ENCODE results near the gene ATP9A. TPM values are rescaled to one million over a fixed set of nuclear protein-coding genes. Genes with fewer than 3 reads are reported as not detected.

Gene ATP9A
- total and polyA plus RNA-seq, 4 donors: 2.4 to 16.7 (median 9.9) TPM

DNA sequence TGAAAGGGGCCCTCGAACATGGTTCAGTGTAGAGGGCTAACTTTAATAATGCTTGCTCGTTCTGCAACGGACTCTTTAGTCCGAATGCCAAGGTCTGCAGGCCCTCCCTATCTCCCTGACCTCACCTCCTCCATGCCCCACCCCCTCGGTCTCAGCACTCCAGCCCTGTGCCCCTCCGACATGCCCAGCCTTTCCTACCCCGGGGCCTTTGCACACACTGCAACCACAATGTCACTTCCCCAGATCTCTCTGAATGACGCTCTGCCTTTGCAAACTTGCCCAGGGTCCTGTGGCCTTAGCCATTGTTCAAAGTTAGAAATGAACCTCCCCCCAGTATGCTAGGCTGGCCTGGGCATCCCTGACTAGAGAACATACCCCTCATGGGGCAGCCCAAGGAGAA lies 175.6 kb downstream of the ATP9A start:
- TF ChIP-seq RXRA (IDR thresholded peaks at IDR 0.05) (no peak), EGR1 (IDR thresholded peaks at IDR 0.05; ENCODE audit: low read depth in 2 of 2) (no peak), RAD21 (IDR thresholded peaks at IDR 0.05) (no peak), GABPA (IDR thresholded peaks at IDR 0.05 in 1 of 2, conservative IDR thresholded peaks at IDR 0.05 in 1 of 2) (no peak), TAF1 (conservative IDR thresholded peaks at IDR 0.05) (no peak), HNF4A (conservative IDR thresholded peaks at IDR 0.05) (no peak), HNF4G (IDR thresholded peaks at IDR 0.05) (no peak), SP1 (IDR thresholded peaks at IDR 0.05) (no peak), YY1 (IDR thresholded peaks at IDR 0.05) (no peak), FOXA1 (IDR thresholded peaks at IDR 0.05) (no peak), JUND (IDR thresholded peaks at IDR 0.05) (no peak), NR2F2 (IDR thresholded peaks at IDR 0.05) (no peak), FOXA2 (IDR thresholded peaks at IDR 0.05) (no peak)
- TF ChIP-seq, protein P1, sequence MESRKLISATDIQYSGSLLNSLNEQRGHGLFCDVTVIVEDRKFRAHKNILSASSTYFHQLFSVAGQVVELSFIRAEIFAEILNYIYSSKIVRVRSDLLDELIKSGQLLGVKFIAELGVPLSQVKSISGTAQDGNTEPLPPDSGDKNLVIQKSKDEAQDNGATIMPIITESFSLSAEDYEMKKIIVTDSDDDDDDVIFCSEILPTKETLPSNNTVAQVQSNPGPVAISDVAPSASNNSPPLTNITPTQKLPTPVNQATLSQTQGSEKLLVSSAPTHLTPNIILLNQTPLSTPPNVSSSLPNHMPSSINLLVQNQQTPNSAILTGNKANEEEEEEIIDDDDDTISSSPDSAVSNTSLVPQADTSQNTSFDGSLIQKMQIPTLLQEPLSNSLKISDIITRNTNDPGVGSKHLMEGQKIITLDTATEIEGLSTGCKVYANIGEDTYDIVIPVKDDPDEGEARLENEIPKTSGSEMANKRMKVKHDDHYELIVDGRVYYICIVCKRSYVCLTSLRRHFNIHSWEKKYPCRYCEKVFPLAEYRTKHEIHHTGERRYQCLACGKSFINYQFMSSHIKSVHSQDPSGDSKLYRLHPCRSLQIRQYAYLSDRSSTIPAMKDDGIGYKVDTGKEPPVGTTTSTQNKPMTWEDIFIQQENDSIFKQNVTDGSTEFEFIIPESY (IDR thresholded peaks at IDR 0.05): no peak
- TF ChIP-seq, protein P2, sequence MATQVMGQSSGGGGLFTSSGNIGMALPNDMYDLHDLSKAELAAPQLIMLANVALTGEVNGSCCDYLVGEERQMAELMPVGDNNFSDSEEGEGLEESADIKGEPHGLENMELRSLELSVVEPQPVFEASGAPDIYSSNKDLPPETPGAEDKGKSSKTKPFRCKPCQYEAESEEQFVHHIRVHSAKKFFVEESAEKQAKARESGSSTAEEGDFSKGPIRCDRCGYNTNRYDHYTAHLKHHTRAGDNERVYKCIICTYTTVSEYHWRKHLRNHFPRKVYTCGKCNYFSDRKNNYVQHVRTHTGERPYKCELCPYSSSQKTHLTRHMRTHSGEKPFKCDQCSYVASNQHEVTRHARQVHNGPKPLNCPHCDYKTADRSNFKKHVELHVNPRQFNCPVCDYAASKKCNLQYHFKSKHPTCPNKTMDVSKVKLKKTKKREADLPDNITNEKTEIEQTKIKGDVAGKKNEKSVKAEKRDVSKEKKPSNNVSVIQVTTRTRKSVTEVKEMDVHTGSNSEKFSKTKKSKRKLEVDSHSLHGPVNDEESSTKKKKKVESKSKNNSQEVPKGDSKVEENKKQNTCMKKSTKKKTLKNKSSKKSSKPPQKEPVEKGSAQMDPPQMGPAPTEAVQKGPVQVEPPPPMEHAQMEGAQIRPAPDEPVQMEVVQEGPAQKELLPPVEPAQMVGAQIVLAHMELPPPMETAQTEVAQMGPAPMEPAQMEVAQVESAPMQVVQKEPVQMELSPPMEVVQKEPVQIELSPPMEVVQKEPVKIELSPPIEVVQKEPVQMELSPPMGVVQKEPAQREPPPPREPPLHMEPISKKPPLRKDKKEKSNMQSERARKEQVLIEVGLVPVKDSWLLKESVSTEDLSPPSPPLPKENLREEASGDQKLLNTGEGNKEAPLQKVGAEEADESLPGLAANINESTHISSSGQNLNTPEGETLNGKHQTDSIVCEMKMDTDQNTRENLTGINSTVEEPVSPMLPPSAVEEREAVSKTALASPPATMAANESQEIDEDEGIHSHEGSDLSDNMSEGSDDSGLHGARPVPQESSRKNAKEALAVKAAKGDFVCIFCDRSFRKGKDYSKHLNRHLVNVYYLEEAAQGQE (IDR thresholded peaks at IDR 0.05): no peak
- TF ChIP-seq, protein P3, sequence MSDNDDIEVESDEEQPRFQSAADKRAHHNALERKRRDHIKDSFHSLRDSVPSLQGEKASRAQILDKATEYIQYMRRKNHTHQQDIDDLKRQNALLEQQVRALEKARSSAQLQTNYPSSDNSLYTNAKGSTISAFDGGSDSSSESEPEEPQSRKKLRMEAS (IDR thresholded peaks at IDR 0.05): no peak
- TF ChIP-seq, protein P4, sequence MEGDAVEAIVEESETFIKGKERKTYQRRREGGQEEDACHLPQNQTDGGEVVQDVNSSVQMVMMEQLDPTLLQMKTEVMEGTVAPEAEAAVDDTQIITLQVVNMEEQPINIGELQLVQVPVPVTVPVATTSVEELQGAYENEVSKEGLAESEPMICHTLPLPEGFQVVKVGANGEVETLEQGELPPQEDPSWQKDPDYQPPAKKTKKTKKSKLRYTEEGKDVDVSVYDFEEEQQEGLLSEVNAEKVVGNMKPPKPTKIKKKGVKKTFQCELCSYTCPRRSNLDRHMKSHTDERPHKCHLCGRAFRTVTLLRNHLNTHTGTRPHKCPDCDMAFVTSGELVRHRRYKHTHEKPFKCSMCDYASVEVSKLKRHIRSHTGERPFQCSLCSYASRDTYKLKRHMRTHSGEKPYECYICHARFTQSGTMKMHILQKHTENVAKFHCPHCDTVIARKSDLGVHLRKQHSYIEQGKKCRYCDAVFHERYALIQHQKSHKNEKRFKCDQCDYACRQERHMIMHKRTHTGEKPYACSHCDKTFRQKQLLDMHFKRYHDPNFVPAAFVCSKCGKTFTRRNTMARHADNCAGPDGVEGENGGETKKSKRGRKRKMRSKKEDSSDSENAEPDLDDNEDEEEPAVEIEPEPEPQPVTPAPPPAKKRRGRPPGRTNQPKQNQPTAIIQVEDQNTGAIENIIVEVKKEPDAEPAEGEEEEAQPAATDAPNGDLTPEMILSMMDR (IDR thresholded peaks at IDR 0.05; ENCODE audit: low read depth, low read length, missing input control): no peak
- TF ChIP-seq, protein P5, sequence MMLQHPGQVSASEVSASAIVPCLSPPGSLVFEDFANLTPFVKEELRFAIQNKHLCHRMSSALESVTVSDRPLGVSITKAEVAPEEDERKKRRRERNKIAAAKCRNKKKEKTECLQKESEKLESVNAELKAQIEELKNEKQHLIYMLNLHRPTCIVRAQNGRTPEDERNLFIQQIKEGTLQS (IDR thresholded peaks at IDR 0.05): no peak
- no peak for DNase-seq (ENCODE audit: low spot score)
- Histone ChIP-seq H3K9ac (ENCODE audit: low read depth in 1 of 2, low read length in 2 of 2) (no peak overlapping the region), H3K27me3 (ENCODE audit: control insufficient read depth in 4 of 4, insufficient read depth in 4 of 4, low read length in 3 of 4) (no peaks in the 10 kb centered on the region), H3K4me3 (ENCODE audit: low read depth in 1 of 3, low read length in 3 of 3) (no peak overlapping the region), H3K36me3 (ENCODE audit: control insufficient read depth in 4 of 4, insufficient read depth in 3 of 4, low read depth in 1 of 4, low read length in 3 of 4) (no peaks in the 10 kb centered on the region), H3K9me3 (ENCODE audit: control insufficient read depth in 4 of 4, low read length in 3 of 4) (no peaks in the 10 kb centered on the region), H3K4me1 (ENCODE audit: control insufficient read depth in 4 of 4, insufficient read depth in 4 of 4, low read length in 3 of 4) (peaks cover 0 to 4% (median under 1%) of the 10 kb centered on the region in 4 donors), H3K27ac (ENCODE audit: low read depth in 1 of 2, low read length in 2 of 2) (no peak overlapping the region)
- 97% methylated on average over 8 of the region's 8 CpGs for WGBS

All from liver (tissue), 9 donors.